Heart right ventricle (tissue), 16 donors: Measurements from ENCODE around the gene GRID1. TPM values are rescaled to one million over a fixed set of nuclear protein-coding genes. Genes with fewer than 3 reads are reported as not detected.

ENCODE experiments used
- ATAC-seq, 8 donors: fragments of 200-7000 bp; cut with Tn5 transposase; one replicate each; pipeline ENCODE4 v1.9.1; 2020; ENCODE audit warnings: mild to moderate bottlenecking in 8 of 8, moderate library complexity in 8 of 8, moderate number of reproducible peaks in 1 of 8
- DNase-seq, 2 donors: peaks; one replicate each; pipeline ENCODE4 v3.0.0-alpha.2; 2020
- H3K27ac ChIP-seq, 10 donors: fragments of 200-600 bp; sonication (generic) in 2 of 10; one replicate each; pipeline versions ENCODE4 v1.5.0 to v1.8.0; 2020 to 2022; ENCODE audit warnings: mild to moderate bottlenecking in 3 of 10
- H3K27me3 ChIP-seq, 7 donors: fragments of 200-600 bp; one replicate each; pipeline ENCODE4 v1.8.0; 2021 to 2022; ENCODE audit warnings: mild to moderate bottlenecking in 2 of 7
- H3K36me3 ChIP-seq, 9 donors: fragments of 200-600 bp; sonication (generic) in 1 of 9; one replicate each; pipeline versions ENCODE4 v1.5.0 to v1.8.0; 2020 to 2022; ENCODE audit warnings: mild to moderate bottlenecking in 2 of 9
- H3K4me1 ChIP-seq, 9 donors: fragments of 200-600 bp; sonication (generic) in 1 of 9; one replicate each; pipeline versions ENCODE4 v1.5.0 to v1.8.0; 2020 to 2022; ENCODE audit warnings: mild to moderate bottlenecking in 4 of 9
- H3K4me3 ChIP-seq, 10 donors: fragments of 200-600 bp; sonication (generic) in 2 of 10; one replicate each; pipeline versions ENCODE4 v1.5.0 to v1.8.0; 2020 to 2022; ENCODE audit warnings: mild to moderate bottlenecking in 7 of 10, moderate library complexity in 2 of 10
- H3K9me3 ChIP-seq, 11 donors: fragments of 200-600 bp in 10 of 11; sonication (generic) in 2 of 11; one replicate each; pipeline versions ENCODE4 v1.5.0 to v1.8.0; 2013 to 2022; ENCODE audit warnings: mild to moderate bottlenecking in 2 of 11, control low read depth in 1 of 11, moderate library complexity in 1 of 11
- CTCF ChIP-seq, 9 donors: fragments of 200-600 bp; sonication (generic) in 2 of 9; IDR thresholded peaks; one replicate each; pipeline versions ENCODE4 v1.5.0 to v1.8.0; 2021 to 2022; ENCODE audit warnings: antibody characterized with exemption in 9 of 9, mild to moderate bottlenecking in 5 of 9, moderate library complexity in 1 of 9
- WGBS, 2 donors: extraction: QIAGEN DNeasy Blood & Tissue Kit; methylation state at CpG; one replicate each; pipeline ENCODE4 v1.1.7; 2013; ENCODE audit warnings: inconsistent platforms in 1 of 2; 5-methylcytosine and 5-hydroxymethylcytosine counted together
- intact Hi-C, 10 donors: fragments of 100-400 bp; cut with DNase I; formaldehyde crosslinking; loops; one replicate each; pipeline versions ENCODE4 v1.11.1 to v1.14.2; 2022
- polyA plus RNA-seq, 2 donors: library from polyadenylated mRNA; stranded (reverse); fragments of 200-250 nt; gene quantifications; one replicate each; pipeline ENCODE4 v1.2.3, GENCODE V29; 2013
- total RNA-seq, 10 donors: library from RNA; stranded (reverse); fragmentation: NEBNext Ultra II Directional in 3 of 10; extraction: Animal tissue kit (Norgen Biotek cat#: 25700) in 3 of 10; gene quantifications; one replicate each; pipeline versions ENCODE4 v1.2.1 to v1.2.4, GENCODE V29; 2021 to 2023
- donor health status: Arrhythmogenic right ventricular cardiomyopathy.
- donor health status: ischemic (EF 13 %, LVEDD 7.1; RV severe dilation, severe dysfunction).
- donor health status: healthy with polysubstance abuse.
- donor health status: DM: no; HTN: yes; CAD: no.
- donor health status: DM: no; HTN: no; CAD: no.
- donor health status: ischemic (EF 25% LVEDD 6.9; RV normal size, moderate dysfunction).
- donor health status: ischemic (EF 25% LVEDD 5.7; RV mildly dilated, moderate dysfunction).
- donor health status: healthy.
- donor health status: DM: yes; HTN: yes; CAD: no.
- donor health status: Ischemic cardiomyopathy.
- donor health status: ischemic (EF 35%, LVEDD 5.7; RV mildly dilated, moderate dysfunction).
- donor health status: nonischemic (EF 11% LVEDD 7.7; RV severe dilation, severe dysfunction).
- donor health status: DM: yes; HTN: yes; CAD: no.
- donor health status: PGD.
- donor health status: ischemic (EF 29% LVEDD 5.4; RV normal size, mild dysfunction).
- donor health status: nonischemic (EF 23%, LVEDD 6.1; RV moderate dilation, normal function).

Gene GRID1
- total and polyA plus RNA-seq, 12 donors = 0.44 to 3.4 (median 1.5) TPM

- no peak for ATAC-seq
- no peak for TF ChIP-seq CTCF (IDR thresholded peaks at IDR 0.05)
- Histone ChIP-seq H3K9me3 (no peaks in the 10 kb centered on the region), H3K36me3 (no peaks in the 10 kb centered on the region), H3K4me3 (no peak overlapping the region), H3K27me3 (no peaks in the 10 kb centered on the region), H3K4me1 (no peaks in the 10 kb centered on the region), H3K27ac (no peak overlapping the region)
- intact Hi-C loops = no loop called here
- 82 to 92% methylated on average over 1 of the region's 1 CpG for WGBS, 2 donors
- DNase-seq = no peak
Observed at GRCh38 chr10:85665078-85665477, 701.5 kb downstream of the GRID1 start.

- DNase-seq = no peak
- 46 to 67% methylated on average over 4 of the region's 4 CpGs for WGBS, 2 donors
- no peaks in the 10 kb centered on the region for H3K9me3 ChIP-seq
- peaks cover 0 to 11% (median 0%) of the 10 kb centered on the region in 9 donors for H3K4me1 ChIP-seq
- no peak overlapping the region for H3K27ac ChIP-seq
- no peaks in the 10 kb centered on the region for H3K27me3 ChIP-seq
- ATAC-seq = no peak
- no peak overlapping the region for H3K4me3 ChIP-seq
- TF ChIP-seq CTCF (IDR thresholded peaks at IDR 0.05) = no peak
- intact Hi-C loops = no loop called here
- no peaks in the 10 kb centered on the region for H3K36me3 ChIP-seq
Observed at GRCh38 chr10:85661123-85661522, 705.5 kb downstream of the GRID1 start.

- intact Hi-C loops = no loop called here
- Histone ChIP-seq H3K36me3 (no peaks in the 10 kb centered on the region), H3K27ac (no peak overlapping the region), H3K27me3 (no peaks in the 10 kb centered on the region), H3K9me3 (no peaks in the 10 kb centered on the region), H3K4me3 (no peak overlapping the region), H3K4me1 (peaks cover 0 to 11% (median 0%) of the 10 kb centered on the region in 9 donors)
- TF ChIP-seq CTCF (IDR thresholded peaks at IDR 0.05) = no peak
- ATAC-seq (no peak), DNase-seq (no peak)
- 85 to 94% methylated on average over 1 of the region's 1 CpG for WGBS, 2 donors
Observed at GRCh38 chr10:85659331-85659730, 707.3 kb downstream of the GRID1 start.

GRCh38 chr10:85658518-85658917 lies 708.1 kb downstream of the GRID1 start:
- no peak overlapping the region for H3K4me3 ChIP-seq
- 35 to 39% methylated on average over 3 of the region's 3 CpGs for WGBS, 2 donors
- peaks cover 0 to 11% (median 0%) of the 10 kb centered on the region in 9 donors for H3K4me1 ChIP-seq
- no peaks in the 10 kb centered on the region for H3K27me3 ChIP-seq
- ATAC-seq (no peak), DNase-seq (no peak)
- TF ChIP-seq CTCF (IDR thresholded peaks at IDR 0.05) = no peak
- intact Hi-C loops = no loop called here
- no peaks in the 10 kb centered on the region for H3K36me3 ChIP-seq
- no peaks in the 10 kb centered on the region for H3K9me3 ChIP-seq
- no peak overlapping the region for H3K27ac ChIP-seq
